HG03469 (cell line): ENCODE measurements around the gene ATP2B2.

Source experiments
- ATAC-seq: cut with Tn5 transposase; IDR thresholded peaks from one replicate; pipeline ENCODE4 v1.9.1; 2021; ENCODE audit warnings: mild to moderate bottlenecking, moderate library complexity, moderate number of reproducible peaks; ENCODE audit not compliant: unreplicated experiment

Gene ATP2B2

DNA sequence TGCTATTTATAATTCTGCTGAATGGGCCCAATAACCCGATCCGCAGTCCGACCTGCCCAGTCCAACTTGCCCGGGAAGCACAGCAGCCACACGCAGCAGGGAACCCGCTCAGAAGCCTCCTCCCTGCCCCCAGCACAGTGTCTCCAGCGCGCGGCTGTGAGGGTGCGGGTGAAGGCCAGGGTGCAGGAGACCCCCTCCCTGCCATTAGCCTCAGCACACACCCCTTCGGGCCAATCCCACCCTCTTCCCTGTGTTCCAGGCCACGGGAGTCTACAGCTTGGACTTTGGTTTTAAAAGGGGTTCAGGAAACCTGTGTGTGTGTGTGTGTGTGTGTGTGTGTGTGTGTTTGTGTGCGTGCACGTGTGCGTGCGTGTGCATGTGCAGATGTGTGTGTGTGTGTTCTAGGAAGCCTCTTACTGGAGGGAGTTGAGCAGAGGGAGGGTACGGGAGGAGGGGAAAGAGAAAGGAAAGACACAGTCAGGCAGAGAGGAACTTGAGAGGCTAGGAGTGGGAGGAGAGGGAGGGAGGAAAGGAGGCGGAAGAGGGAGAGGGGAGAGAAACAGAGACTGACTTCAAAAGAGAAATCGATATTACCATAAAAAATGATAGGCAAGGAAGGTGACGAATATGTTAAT lies 34.2 kb downstream of the ATP2B2 start:
- no peak for ATAC-seq

DNA sequence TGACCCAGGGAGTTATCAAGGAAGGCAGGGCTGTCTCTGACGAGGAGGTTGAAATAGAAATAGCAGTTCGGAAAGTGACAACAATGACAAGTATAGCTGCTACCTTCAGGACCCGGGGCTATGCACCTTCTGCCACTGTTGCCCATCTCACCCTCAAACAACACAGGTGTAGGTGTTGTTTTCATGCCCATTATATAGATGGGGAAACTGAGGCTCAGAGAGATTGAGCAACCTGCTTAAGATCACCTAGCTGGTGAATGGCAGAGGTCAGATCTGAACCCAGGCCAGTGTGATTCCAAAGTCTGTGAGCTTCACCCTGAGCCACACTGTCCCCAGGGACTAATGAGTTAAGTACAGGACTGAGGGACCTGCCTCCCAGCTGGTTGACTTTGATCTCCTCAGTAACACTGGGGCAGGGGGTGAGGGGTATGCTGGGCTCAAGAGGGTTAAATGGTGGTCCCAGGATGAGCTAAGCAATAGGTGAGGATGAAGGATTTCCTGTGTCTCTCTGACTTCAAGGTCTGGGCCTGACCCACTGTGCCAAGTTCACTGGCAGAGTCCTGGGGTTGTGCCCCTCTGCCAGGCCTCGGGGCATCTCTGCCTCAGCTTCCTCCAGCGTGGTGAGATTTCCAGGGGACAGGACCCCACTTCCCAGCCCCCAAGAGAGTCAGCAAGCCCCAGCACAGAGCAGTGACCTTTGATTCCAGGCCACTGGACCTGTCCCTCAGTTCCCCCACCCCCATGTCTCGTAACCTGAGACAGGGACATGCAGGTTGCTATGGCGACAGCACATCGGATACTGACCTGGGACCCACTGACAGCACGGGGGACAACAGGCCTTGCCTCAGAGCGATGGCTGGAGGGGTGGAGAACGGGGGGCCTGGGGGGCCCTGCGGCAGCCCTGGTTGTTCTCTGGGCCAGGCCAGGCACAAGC lies 35.0 kb downstream of the ATP2B2 start:
- ATAC-seq, result no peak

DNA sequence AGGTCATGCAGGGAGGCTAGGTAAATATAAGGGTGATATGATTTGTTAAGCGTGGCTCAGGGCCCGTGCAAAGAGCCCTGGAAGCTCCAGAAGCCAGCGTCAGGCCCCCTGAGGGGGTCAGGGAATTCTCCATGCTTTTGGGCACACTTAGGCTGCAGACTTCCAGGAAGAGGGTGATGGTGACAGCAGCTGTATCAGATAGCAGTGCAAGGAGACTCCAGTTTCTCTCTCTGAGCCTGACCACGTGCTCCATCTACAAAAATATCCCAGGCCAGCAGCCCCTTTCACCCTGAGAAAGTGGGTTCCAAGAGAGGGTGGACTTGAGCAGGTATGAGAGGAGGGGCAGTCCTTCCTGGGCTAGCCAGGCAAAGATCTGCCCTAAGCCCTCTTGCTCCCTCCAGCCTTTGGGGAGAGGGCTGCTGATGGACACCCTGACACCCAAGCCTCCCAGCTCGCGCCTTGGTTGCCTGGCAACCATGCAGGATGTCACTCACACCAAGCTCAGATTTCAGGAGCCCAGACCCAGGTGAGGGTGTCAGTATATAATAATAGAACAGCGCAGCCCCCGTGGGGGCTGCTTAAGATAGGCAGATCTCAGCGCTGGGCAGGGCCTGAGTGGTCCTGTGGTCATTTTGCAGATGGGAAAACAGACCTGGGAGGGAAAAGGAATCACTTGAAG lies 35.8 kb downstream of the ATP2B2 start:
- no peak for ATAC-seq

DNA sequence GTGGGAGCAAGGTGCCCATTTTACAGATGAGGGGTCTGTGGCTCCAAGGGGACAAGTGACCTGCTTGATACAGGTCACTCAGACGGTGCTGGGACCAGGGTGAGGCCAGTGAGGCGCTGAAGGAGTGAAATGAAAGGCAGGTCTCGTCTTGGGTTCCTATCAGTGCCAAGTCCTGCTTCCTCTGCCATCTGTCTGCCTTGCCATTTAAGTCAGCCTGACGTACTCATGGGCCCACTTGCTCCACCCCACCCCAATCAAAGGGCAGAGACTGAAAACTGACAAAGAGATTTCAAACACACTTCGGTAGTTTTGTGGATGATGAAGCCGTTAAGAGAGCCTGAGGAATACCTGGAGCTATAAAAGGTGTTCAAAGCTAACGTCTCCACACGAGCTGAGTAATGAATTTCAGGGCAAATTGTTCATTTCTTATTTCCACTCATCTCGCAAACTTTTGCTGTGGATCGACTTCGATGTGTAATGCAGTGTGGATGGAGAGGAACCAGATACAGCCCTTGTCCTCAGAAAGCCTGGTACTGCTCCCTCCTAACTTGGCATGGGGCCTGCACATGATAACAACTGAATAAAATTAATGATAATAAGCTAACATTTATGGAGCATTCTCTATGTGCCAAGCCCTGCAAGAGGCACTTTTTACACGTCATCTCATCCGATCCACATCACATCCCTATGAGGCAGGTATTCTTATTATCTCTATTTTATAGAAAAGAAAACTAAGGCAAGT lies 36.6 kb downstream of the ATP2B2 start:
- no peak for ATAC-seq

DNA sequence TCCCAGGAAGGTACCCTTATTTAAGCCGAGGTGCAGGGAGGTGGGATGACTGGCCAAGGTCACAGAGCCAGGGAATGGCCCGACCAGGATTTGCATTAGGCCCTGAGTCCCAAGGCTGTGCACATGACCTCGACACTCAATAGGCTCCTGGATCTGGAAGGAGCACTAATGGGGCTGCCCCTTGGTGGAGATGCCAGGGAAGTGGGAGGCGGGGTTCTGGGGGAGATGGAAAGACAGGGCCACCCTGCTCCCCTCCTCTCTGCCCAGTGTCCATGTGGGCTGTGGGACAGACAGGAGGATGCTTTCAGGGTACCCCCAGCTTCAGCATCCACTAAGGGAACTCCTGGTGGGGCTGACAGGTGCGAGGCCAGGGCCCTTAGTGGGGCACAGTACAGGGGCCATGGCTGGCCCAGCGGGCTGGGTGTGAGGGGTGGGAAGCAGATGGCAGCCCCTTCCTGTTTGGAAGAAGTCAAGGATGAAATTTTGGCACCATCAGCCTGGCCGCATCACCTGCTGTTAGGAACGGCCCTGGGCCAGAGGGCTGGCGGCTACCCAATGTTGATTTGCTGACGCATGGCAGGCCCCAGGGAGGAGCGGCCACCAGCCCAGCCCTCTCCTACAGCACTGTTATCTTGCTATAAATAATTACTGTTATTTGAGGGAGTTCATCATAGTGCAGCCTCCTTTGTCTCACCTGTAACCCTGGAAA lies 37.3 kb downstream of the ATP2B2 start:
- ATAC-seq, result no peak

DNA sequence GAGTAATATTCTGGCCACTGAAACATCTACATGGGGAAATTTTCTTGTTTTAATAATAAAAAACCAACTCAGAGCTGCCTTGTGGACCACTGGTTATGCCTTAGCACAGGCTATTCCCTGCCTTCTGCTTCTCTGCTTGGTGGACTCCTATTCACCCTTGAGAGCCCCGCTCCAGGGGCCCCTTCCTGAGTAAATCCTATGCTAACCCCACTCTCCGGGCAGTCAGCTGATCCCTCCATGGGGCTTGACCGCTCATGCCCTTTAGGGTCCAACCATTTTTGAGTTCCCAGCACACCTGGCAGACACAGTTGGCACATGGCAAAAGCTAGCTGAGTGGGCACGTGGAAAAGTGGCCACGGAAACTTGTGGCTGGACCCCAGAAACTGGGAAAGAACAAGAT lies 38.2 kb downstream of the ATP2B2 start:
- ATAC-seq, result no peak

DNA sequence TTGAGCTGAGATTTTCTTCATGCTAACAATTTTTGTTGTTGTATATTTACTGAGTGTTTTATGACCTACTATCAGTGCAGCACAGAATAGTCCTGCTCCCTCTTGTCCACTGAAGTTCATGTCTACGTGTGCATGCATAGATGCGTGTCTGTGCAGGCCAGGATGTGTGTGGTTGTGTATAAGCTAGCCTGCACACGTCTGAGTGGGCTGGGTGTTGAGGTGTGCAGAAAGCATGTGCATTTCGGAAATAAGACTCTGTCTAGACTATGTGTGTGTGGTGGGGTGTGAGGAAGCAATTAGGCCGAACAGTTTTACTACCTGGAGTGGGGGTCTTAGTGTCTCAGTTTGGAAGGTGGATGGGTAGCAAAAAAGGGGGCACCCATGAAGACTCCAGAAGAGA lies 39.2 kb downstream of the ATP2B2 start:
- no peak for ATAC-seq

DNA sequence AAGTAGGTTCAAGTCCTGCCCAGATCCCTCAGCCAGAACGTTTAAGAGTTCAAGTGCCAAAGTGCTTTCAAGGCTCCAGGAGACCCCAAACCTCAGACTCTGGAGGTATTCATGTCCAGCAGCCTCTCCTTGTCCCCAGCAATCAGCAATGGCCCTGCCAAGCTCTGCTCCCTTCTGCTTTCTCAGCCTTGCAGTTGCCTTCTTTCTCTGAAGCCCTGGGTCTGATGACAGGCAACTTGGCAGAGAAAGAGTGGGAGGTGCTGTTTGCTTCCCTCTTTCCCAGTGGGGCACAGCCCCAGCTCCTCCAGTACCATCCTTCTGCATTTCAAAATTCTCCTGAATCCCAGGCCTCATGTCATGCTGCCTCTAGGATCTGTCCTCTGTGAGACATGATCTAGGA lies 40.2 kb downstream of the ATP2B2 start:
- no peak for ATAC-seq

DNA sequence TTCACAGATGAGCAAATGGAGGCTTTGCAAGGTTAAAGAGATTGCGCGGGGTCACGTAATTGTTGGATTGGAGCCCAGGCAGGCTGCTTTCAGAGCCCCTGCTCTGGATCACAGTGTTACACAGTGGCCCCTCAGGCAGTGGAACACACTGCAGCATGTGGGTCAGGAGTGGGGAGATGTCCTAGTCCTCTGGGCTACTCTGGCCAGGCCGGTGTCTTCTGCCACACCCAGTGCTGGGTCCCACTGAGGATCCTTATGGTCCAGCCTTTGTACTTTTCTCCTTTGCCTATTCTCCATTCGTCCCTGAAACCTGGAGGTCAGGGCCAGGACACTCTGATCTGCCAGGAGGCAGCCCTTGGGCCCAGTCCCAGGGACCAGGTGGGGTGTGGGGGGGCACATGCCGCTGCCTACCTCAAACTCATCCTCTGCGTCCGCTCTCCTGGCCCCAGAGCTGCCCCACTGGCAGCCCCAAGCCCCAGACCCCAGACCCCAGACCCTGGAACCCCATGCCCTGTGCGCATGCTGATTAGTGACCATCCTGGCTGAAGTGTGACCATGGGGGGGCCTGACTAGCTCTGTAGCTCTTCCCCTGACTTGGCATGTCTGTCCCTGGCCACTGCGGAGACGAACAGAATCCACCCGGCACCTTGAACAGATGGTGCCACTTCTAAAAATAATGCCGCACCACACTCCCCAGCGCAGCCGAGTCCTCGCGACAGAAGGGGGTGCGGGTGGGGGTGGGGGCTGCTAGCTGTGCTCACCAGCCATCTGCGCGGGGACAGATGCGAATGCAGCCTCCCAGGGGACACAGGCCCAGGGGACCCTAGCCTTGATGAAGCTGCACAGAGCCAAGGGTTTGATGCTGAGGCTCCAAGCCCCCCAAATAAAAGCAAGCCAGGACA lies 41.6 kb downstream of the ATP2B2 start:
- ATAC-seq, result no peak

DNA sequence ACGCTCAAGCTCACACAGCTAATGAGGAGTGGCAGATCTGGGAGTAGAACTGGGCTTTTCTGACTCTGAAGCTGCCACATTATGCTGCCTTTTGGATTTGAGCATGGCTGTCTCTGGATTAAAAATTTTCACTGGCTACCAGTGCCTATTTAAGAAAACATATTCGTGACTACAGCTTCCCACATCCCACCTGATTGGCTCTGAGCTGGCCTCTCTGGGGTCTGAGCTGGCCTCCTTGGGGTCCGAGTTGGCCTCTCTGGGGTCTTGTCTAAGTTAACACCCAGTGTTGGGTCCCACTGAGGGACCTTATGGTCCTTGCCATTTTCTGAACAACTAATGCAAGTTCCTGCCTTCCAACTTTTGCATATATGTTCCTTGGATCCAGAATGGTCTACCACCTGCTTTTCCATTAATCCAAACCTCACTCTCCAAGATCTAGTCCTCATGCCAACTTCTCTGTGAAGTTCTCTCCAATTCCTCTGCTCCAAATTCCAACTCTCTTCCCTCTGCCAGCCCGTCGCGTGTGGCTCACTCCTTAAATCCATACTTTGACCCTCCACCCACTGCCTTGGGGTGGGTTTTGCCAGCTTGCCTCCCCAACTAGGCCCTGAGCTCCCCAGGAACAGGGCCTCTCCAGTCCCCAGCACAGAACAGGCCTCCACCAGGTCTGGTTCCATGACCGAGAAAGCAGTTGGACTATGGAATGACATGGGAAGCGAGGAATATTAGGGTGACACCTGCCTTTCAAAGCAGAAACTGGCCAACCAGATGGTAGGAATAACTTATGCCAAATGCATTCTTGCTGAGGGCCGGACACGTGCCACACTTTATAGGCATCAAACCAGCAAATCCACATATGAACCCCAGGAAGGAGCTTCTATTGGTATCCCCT lies 42.5 kb downstream of the ATP2B2 start:
- ATAC-seq, result no peak

DNA sequence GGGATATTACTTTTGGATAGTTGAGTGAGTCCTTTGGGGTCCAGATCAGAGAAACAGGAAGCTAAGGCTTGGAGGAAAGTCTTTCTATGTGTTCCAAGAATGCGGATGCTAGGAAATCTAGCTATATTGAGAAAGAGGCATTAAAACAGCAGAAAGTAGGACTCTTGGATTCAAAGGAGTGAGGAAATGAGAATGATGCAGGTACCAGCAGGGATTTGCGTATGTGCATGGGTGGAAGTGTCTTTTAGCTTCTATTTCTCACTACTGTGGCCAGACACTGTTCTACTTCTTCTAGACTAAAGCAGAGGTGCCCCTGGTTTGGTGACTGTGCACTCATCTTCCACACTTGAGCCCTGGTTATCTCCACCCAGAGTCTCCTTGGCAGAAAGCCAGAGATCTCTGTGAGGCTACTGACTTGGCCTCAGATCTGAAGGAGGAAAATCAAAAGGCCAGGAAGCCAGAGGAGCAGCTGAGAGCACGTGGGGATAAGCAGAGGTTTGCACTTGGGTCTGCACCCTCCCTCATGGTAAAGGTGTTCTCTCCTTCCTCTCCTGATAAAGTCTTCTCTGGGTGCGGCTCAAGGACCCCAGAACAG lies 44.3 kb downstream of the ATP2B2 start:
- ATAC-seq, result no peak

DNA sequence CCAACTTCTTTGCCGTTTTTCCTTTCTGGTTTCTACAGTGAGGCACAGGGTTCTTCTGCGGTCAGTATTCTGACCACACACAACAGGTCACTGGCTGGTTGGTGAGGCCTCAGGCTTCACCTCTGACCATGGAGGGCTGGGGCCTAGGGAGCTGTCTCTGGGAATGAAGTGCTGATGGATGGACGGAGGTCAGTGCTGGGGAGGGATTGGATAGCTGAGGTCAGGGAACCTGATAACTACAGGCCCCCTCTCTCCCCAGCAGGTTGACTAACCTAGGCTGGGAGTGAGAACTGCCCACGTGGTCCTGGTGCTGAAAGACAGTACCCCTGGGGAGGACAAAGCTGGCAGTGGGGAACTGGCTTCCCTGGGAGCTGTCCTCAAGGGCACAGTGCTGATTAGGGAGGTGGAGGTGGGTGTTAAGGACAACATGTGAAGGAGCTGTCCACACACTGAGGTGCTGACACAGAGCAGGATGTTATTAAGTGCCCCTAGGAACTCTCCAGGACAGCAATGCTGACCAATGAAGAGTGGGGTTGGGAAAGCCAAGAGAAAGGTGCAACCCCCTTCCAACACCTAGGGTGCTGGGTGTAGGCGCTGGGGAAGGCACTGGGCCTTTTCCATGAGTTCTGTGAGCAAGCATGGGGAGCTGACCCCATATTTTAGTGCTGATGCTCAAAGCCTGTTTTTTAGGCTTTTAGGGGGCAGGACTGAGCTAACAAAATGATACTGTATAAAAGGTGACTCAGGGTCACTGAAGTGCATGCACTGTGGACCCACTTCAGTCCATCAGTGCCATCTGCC lies 45.2 kb downstream of the ATP2B2 start:
- ATAC-seq, result no peak

DNA sequence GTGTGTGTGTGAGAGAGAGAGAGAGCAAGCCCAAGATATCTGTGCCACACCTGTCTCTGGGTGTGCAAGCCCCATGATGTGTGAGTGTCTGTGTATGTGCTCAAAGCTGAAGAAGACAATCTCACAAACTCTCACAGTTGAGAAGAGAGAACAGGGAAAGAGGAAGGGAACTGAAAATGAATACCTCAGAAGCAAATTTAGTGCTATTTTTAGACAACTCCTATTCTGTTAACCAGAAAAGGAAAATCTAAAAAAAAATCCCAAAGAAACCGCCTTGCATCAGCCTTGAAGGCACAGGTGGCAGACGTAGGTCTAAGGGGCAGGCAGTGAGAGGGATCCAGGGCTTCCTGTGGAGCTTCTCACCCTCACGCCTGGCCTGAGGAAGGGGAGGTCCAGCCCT lies 47.8 kb downstream of the ATP2B2 start:
- no peak for ATAC-seq

DNA sequence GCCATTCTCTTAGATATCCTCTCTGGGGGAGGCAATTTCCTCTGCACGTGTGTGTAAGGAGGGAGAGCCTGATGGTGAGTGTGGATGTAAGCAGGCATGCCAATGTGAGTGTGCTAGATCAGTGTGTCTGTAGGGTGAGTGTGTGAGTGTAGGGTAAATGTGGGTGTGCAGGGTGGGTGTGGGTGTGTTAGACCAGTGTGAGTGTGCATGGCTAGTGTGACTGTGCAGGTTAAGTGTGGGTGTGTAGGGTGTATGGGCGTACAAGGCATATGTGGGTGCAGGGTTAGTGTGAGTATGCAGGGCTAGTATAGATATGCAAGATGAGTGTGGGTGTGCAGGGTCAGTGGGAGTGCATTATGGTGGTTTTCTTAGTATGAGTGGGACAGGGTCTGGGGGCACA lies 48.4 kb downstream of the ATP2B2 start:
- no peak for ATAC-seq

DNA sequence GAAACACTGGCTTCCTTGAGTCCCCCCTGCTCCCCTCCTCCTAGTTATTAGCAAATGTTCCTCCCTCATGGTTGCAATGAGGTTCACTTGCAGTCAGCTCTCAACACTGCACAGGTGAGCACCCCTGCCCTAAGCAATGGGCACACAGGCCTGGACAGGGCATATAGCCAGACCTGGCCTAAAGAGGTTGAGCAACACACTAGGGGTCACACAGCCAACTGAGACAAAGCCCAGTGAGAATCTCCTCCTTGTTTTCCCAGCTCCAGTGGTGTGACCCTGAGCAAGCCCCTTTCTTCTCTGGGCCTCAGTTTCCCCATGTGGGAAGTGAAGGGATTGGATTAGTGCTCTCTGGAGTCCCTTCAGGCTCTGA lies 49.9 kb downstream of the ATP2B2 start:
- no peak for ATAC-seq

DNA sequence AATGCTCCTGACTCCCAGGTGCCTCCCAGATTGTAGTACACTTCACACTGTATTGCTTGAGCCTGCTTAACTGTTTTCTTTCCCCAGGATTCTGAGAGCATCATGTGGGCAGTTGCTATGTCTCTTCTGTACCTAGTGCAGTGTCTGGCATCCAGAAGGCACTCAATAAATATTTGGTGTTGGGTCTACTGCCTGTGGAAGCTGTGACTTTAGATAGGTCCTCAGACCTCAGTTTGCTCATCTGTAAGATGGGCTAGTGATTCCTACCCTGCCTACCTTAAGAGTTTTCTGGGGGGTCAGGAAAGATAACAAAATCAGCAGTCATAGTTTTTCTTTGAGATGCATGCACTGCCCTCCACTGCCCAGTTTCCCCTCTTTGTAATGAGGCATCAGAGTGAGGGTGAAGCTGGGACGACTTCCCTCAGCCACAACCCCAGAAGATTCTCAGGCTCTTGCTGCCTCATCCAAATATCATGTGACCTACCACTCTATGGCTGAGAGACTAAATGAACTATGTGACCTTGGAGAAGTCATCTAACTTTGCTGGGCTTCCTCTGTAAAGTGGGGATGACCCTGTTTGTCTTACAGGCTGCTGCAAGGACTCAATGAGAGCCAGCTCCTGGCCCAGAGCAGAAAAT lies 50.4 kb downstream of the ATP2B2 start:
- ATAC-seq, result no peak
